ENCODE results near the gene KCNK10. TPM values are rescaled to one million over a fixed set of nuclear protein-coding genes. Genes with fewer than 3 reads are reported as not detected.
A peak's percentile ranks its signal among the peaks of the same experiment; 100 is the strongest.

The KCNK10 gene
- polyA plus RNA-seq, 1 donor, result 4.5 TPM

GRCh38 chr14:88209273-88209672 is 113.8 kb downstream of the KCNK10 start:
- DNase-seq, result no peak
- Histone ChIP-seq H3K4me1 (ENCODE audit: control insufficient read depth, insufficient read depth, low read length) (no peaks in the 10 kb centered on the region), H3K27me3 (ENCODE audit: control insufficient read depth, insufficient read depth, low read length) (no peaks in the 10 kb centered on the region), H3K9me3 (ENCODE audit: control insufficient read depth, low read depth, low read length) (no peaks in the 10 kb centered on the region), H3K4me3 (ENCODE audit: low read length) (no peak overlapping the region), H3K36me3 (ENCODE audit: control insufficient read depth, insufficient read depth, low read length) (no peaks in the 10 kb centered on the region), H3K27ac (ENCODE audit: low read length) (no peak overlapping the region)
- WGBS (ENCODE audit: insufficient coverage, low lambda C conversion rate), result no CpG with 5 or more reads among the region's 17 CpGs

DNA sequence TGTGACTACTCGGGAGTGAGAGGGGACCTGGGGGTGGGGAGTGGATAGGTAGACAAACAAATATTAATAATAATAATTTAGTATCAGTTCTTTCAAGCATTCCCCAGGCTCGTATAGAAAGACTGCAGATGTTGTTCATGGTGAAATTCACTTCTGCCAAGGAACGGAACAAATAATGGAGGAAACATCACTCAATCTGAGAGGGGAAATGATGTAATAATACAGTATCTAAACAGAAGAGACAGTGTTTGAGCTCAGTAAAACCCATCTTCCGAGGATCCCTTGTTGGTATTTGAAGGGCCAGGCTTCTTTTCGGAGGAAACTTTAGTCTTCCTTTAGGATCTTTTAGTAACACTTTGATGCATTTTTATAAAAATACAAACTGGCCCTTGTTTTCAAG is 114.2 kb downstream of the KCNK10 start:
- no peak overlapping the region for H3K27ac ChIP-seq (ENCODE audit: low read length)
- no peaks in the 10 kb centered on the region for H3K27me3 ChIP-seq (ENCODE audit: control insufficient read depth, insufficient read depth, low read length)
- no peaks in the 10 kb centered on the region for H3K4me1 ChIP-seq (ENCODE audit: control insufficient read depth, insufficient read depth, low read length)
- no peak for DNase-seq
- no peaks in the 10 kb centered on the region for H3K36me3 ChIP-seq (ENCODE audit: control insufficient read depth, insufficient read depth, low read length)
- no CpG with 5 or more reads among the region's 5 CpGs for WGBS (ENCODE audit: insufficient coverage, low lambda C conversion rate)
- H3K4me3 ChIP-seq (ENCODE audit: low read length), result no peak overlapping the region
- no peaks in the 10 kb centered on the region for H3K9me3 ChIP-seq (ENCODE audit: control insufficient read depth, low read depth, low read length)

- peaks cover 6% of the 10 kb centered on the region for H3K4me1 ChIP-seq (ENCODE audit: control insufficient read depth, insufficient read depth, low read length)
- no peak overlapping the region for H3K27ac ChIP-seq (ENCODE audit: low read length)
- H3K9me3 ChIP-seq (ENCODE audit: control insufficient read depth, low read depth, low read length), result no peaks in the 10 kb centered on the region
- no peak for DNase-seq
- 60% methylated on average over 1 of the region's 4 CpGs for WGBS (ENCODE audit: insufficient coverage, low lambda C conversion rate)
- H3K4me3 ChIP-seq (ENCODE audit: low read length), result no peak overlapping the region
- H3K27me3 ChIP-seq (ENCODE audit: control insufficient read depth, insufficient read depth, low read length), result no peaks in the 10 kb centered on the region
- no peaks in the 10 kb centered on the region for H3K36me3 ChIP-seq (ENCODE audit: control insufficient read depth, insufficient read depth, low read length)
Observed at GRCh38 chr14:88204221-88204620, 118.8 kb downstream of the KCNK10 start.

- DNase-seq, result no peak
- Histone ChIP-seq H3K4me3 (ENCODE audit: low read length) (no peak overlapping the region), H3K27me3 (ENCODE audit: control insufficient read depth, insufficient read depth, low read length) (no peaks in the 10 kb centered on the region), H3K36me3 (ENCODE audit: control insufficient read depth, insufficient read depth, low read length) (no peaks in the 10 kb centered on the region), H3K4me1 (ENCODE audit: control insufficient read depth, insufficient read depth, low read length) (peaks cover 6% of the 10 kb centered on the region), H3K27ac (ENCODE audit: low read length) (no peak overlapping the region), H3K9me3 (ENCODE audit: control insufficient read depth, low read depth, low read length) (no peaks in the 10 kb centered on the region)
- WGBS (ENCODE audit: insufficient coverage, low lambda C conversion rate), result no CpG with 5 or more reads among the region's 3 CpGs
Observed at GRCh38 chr14:88203291-88203690, 119.8 kb downstream of the KCNK10 start.

DNA sequence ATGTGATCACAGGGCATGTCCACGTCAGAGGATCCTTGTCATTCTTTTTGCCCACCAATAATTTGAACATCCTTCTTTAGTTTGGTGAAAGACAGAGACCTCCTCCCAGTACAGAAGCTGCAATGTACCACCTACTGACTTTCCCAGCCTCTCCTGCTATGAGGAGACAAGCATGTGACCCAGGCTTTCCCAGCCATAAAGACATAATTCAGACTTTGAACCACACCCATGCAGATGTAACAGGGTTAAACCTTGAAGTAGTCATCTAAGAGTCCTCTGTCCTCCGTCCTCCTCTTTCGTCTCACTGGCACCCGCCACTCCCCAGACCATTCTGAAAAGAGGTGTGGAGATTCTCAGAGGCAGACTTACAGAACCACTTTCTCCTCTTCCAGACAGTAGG is 120.8 kb downstream of the KCNK10 start:
- Histone ChIP-seq H3K27me3 (ENCODE audit: control insufficient read depth, insufficient read depth, low read length) (no peaks in the 10 kb centered on the region), H3K4me3 (ENCODE audit: low read length) (no peak overlapping the region), H3K36me3 (ENCODE audit: control insufficient read depth, insufficient read depth, low read length) (no peaks in the 10 kb centered on the region), H3K27ac (ENCODE audit: low read length) (peak overlapping the region; percentile 55), H3K4me1 (ENCODE audit: control insufficient read depth, insufficient read depth, low read length) (peaks cover 6% of the 10 kb centered on the region), H3K9me3 (ENCODE audit: control insufficient read depth, low read depth, low read length) (no peaks in the 10 kb centered on the region)
- 60% methylated on average over 1 of the region's 4 CpGs for WGBS (ENCODE audit: insufficient coverage, low lambda C conversion rate)
- peak; percentile 40 to 83 for DNase-seq

- Histone ChIP-seq H3K27me3 (ENCODE audit: control insufficient read depth, insufficient read depth, low read length) (no peaks in the 10 kb centered on the region), H3K4me3 (ENCODE audit: low read length) (no peak overlapping the region), H3K27ac (ENCODE audit: low read length) (peak overlapping the region; percentile 55), H3K9me3 (ENCODE audit: control insufficient read depth, low read depth, low read length) (no peaks in the 10 kb centered on the region), H3K36me3 (ENCODE audit: control insufficient read depth, insufficient read depth, low read length) (no peaks in the 10 kb centered on the region), H3K4me1 (ENCODE audit: control insufficient read depth, insufficient read depth, low read length) (peaks cover 6% of the 10 kb centered on the region)
- no CpG with 5 or more reads among the region's 2 CpGs for WGBS (ENCODE audit: insufficient coverage, low lambda C conversion rate)
- no peak for DNase-seq
Observed at GRCh38 chr14:88201851-88202250, 121.2 kb downstream of the KCNK10 start.

DNA sequence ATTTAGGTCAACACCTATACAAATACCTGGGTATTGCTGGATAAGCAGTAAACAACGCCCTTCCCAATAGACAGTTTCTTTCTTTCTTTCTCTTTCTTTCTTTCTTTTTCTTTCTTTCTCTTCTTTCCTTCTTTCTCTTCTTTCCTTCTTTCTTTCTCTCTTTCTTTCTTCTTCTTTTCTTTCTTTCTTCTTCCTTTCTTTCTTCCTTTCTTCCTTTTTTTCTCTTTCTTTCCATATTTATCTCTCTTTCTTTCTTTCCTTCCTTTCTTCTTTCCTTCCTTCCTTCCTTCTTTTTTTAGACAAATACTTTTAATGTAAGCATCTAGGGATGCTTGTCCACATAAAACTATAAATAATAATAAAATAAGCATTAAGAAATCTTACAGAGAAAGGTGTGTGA is 123.2 kb downstream of the KCNK10 start:
- peaks cover 9% of the 10 kb centered on the region for H3K4me1 ChIP-seq (ENCODE audit: control insufficient read depth, insufficient read depth, low read length)
- WGBS (ENCODE audit: insufficient coverage, low lambda C conversion rate), result 100% methylated on average over 1 of the region's 1 CpG

DNA sequence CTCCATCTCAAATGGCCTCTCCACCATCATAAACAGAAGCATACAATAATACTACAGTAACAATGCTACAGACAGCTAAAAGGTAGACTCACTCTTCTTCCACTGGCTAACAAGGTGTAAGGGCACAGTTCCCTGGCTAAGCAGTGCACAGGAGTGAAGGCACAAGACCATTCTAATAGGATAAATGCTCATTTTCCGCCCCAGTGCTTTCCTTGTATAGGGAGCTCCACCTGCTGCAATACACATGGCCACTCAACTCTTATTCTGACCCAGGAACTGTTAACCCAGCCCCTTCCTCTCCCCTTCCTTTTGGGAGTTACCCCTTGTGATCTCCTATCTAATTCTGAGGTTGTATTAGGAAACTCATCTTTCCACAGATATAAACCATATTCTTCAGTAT is 124.6 kb downstream of the KCNK10 start:
- Histone ChIP-seq H3K9me3 (ENCODE audit: control insufficient read depth, low read depth, low read length) (no peaks in the 10 kb centered on the region), H3K36me3 (ENCODE audit: control insufficient read depth, insufficient read depth, low read length) (no peaks in the 10 kb centered on the region), H3K4me3 (ENCODE audit: low read length) (no peak overlapping the region), H3K27me3 (ENCODE audit: control insufficient read depth, insufficient read depth, low read length) (no peaks in the 10 kb centered on the region), H3K4me1 (ENCODE audit: control insufficient read depth, insufficient read depth, low read length) (peaks cover 11% of the 10 kb centered on the region), H3K27ac (ENCODE audit: low read length) (no peak overlapping the region)
- DNase-seq, result no peak
- WGBS (ENCODE audit: insufficient coverage, low lambda C conversion rate), result no CpG with 5 or more reads among the region's 1 CpG

More for the DNA sequence above, 123.2 kb downstream of the KCNK10 start:
- H3K36me3 ChIP-seq (ENCODE audit: control insufficient read depth, insufficient read depth, low read length), result no peaks in the 10 kb centered on the region
- no peaks in the 10 kb centered on the region for H3K27me3 ChIP-seq (ENCODE audit: control insufficient read depth, insufficient read depth, low read length)
- no peaks in the 10 kb centered on the region for H3K9me3 ChIP-seq (ENCODE audit: control insufficient read depth, low read depth, low read length)
- no peak overlapping the region for H3K27ac ChIP-seq (ENCODE audit: low read length)
- H3K4me3 ChIP-seq (ENCODE audit: low read length), result no peak overlapping the region
- DNase-seq, result no peak

GRCh38 chr14:88196925-88197324 is 126.1 kb downstream of the KCNK10 start:
- Histone ChIP-seq H3K27me3 (ENCODE audit: control insufficient read depth, insufficient read depth, low read length) (no peaks in the 10 kb centered on the region), H3K9me3 (ENCODE audit: control insufficient read depth, low read depth, low read length) (no peaks in the 10 kb centered on the region), H3K4me1 (ENCODE audit: control insufficient read depth, insufficient read depth, low read length) (peaks cover 8% of the 10 kb centered on the region), H3K27ac (ENCODE audit: low read length) (no peak overlapping the region), H3K4me3 (ENCODE audit: low read length) (no peak overlapping the region), H3K36me3 (ENCODE audit: control insufficient read depth, insufficient read depth, low read length) (no peaks in the 10 kb centered on the region)
- no CpG with 5 or more reads among the region's 1 CpG for WGBS (ENCODE audit: insufficient coverage, low lambda C conversion rate)
- no peak for DNase-seq

DNA sequence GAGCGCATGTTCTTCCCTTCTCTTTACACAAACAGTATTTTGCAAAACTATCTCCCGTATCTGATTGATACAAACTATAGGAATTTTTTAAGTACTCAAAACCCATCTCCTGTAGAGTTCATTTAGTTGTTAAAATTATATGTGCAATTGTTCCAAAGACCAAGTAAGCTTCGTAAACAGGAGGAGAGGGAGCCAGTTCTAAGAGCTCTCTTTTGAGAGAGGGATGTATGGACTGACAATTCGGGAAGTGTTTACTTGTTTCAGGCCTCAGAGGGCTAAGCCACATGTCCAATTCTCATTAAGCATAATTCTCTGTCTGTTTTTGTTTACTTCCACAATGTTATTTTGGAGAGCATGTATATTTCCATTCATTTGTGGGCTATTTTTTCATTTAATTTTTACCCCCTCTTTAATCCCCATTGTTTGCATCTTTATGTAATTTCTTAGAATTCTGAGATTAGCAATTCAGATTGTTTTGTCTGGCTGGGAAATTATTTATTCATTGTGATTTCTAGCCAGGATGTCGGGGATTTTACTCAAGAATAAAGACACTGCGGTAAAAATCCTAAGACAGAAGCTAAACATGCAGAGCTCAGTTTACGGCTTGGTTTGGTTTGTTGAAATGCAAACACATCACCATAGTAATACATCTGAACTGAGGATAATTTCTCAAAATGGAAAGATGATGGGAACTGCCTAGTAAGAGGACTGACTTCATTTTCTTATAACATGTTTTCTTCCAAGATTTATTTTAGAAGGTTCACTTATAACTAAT is 126.8 kb downstream of the KCNK10 start:
- no peaks in the 10 kb centered on the region for H3K36me3 ChIP-seq (ENCODE audit: control insufficient read depth, insufficient read depth, low read length)
- no peaks in the 10 kb centered on the region for H3K27me3 ChIP-seq (ENCODE audit: control insufficient read depth, insufficient read depth, low read length)
- no peak overlapping the region for H3K4me3 ChIP-seq (ENCODE audit: low read length)
- DNase-seq, result no peak
- H3K4me1 ChIP-seq (ENCODE audit: control insufficient read depth, insufficient read depth, low read length), result peaks cover 5% of the 10 kb centered on the region
- WGBS (ENCODE audit: insufficient coverage, low lambda C conversion rate), result 94% methylated on average over 3 of the region's 7 CpGs
- no peaks in the 10 kb centered on the region for H3K9me3 ChIP-seq (ENCODE audit: control insufficient read depth, low read depth, low read length)
- H3K27ac ChIP-seq (ENCODE audit: low read length), result no peak overlapping the region

GRCh38 chr14:88195676-88196075 is 127.4 kb downstream of the KCNK10 start:
- no peak overlapping the region for H3K27ac ChIP-seq (ENCODE audit: low read length)
- no peaks in the 10 kb centered on the region for H3K27me3 ChIP-seq (ENCODE audit: control insufficient read depth, insufficient read depth, low read length)
- DNase-seq, result no peak
- WGBS (ENCODE audit: insufficient coverage, low lambda C conversion rate), result 53% methylated on average over 2 of the region's 7 CpGs
- H3K4me3 ChIP-seq (ENCODE audit: low read length), result no peak overlapping the region
- no peaks in the 10 kb centered on the region for H3K36me3 ChIP-seq (ENCODE audit: control insufficient read depth, insufficient read depth, low read length)
- peaks cover 6% of the 10 kb centered on the region for H3K4me1 ChIP-seq (ENCODE audit: control insufficient read depth, insufficient read depth, low read length)
- no peaks in the 10 kb centered on the region for H3K9me3 ChIP-seq (ENCODE audit: control insufficient read depth, low read depth, low read length)
